Measurements from ENCODE around the gene XPO1. TPM values are rescaled to one million over a fixed set of nuclear protein-coding genes. Genes with fewer than 3 reads are reported as not detected.
"Not testable (repeated sequence)": the region's sequence is repeated elsewhere in the genome, so short reads cannot be mapped to it uniquely, and the experiment has no call there.

Gene XPO1
- total RNA-seq, 1 donor from 2014 or later, result 140 TPM

DNA sequence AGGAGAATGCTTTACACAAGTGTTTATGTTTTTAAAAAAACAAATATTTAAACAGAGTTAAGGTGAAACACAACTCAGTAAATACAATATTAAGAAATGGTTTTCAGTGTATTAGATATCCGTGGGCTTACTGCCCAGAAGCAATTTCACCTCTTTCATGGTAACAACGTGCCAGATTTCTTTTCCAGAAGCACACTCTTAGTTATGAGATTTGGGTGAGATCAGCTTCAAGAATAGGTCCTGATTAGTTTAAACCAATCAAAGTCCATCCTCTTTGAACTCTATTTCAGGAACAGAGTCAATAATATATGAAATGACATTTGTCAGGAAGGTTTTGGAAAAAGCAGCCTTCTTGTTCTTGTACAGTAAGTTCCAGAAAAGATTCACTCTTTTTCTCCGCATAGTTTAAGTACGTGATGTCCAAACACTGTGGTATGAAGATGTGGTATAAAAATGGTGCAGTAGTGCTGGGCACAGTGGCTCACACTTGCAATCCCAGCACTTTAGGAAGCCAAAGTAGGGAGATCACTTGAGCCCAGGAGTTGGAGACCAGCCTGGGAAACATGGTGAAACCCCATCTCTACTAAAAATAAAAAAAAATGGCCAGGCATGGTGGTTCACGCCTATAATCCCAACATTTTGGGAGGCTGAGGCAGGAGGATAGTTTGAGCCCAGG lies 81.9 kb downstream of the XPO1 start:
- no peak for DNase-seq (ENCODE audit: low read depth)
- Histone ChIP-seq H3K4me3 (ENCODE audit: low read depth, low read length) (no peak overlapping the region), H3K36me3 (ENCODE audit: control insufficient read depth, insufficient read depth, low read length) (no peaks in the 10 kb centered on the region), H3K27me3 (ENCODE audit: control insufficient read depth, insufficient read depth, low read length) (no peaks in the 10 kb centered on the region)
- TF ChIP-seq, protein P1, sequence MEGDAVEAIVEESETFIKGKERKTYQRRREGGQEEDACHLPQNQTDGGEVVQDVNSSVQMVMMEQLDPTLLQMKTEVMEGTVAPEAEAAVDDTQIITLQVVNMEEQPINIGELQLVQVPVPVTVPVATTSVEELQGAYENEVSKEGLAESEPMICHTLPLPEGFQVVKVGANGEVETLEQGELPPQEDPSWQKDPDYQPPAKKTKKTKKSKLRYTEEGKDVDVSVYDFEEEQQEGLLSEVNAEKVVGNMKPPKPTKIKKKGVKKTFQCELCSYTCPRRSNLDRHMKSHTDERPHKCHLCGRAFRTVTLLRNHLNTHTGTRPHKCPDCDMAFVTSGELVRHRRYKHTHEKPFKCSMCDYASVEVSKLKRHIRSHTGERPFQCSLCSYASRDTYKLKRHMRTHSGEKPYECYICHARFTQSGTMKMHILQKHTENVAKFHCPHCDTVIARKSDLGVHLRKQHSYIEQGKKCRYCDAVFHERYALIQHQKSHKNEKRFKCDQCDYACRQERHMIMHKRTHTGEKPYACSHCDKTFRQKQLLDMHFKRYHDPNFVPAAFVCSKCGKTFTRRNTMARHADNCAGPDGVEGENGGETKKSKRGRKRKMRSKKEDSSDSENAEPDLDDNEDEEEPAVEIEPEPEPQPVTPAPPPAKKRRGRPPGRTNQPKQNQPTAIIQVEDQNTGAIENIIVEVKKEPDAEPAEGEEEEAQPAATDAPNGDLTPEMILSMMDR (IDR thresholded peaks at IDR 0.05; ENCODE audit: insufficient read depth, low read length, severe bottlenecking), result no peak
- no peak for FAIRE-seq

DNA sequence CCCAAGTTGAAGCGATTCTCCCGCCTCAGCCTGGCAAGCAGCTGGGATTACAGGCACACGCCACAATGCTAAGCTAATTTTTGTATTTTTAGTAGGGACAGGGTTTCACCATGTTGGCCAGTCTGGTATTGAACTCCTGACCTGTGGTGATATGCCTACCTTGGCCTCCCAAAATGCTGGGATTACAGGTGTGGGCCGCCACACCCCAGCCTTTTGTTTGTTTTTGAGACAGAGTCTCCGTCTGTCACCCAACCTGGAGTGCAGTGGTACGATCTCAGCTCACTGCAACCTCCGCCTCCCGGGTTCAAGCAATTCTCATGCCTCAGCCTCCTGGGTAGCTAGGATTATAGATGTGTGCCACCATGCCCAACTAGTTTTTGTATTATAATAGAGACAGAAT lies 83.2 kb downstream of the XPO1 start:
- H3K36me3 ChIP-seq (ENCODE audit: control insufficient read depth, insufficient read depth, low read length); FAIRE-seq; H3K27me3 ChIP-seq (ENCODE audit: control insufficient read depth, insufficient read depth, low read length); H3K4me3 ChIP-seq (ENCODE audit: low read depth, low read length); DNase-seq (ENCODE audit: low read depth): not testable (repeated sequence)

DNA sequence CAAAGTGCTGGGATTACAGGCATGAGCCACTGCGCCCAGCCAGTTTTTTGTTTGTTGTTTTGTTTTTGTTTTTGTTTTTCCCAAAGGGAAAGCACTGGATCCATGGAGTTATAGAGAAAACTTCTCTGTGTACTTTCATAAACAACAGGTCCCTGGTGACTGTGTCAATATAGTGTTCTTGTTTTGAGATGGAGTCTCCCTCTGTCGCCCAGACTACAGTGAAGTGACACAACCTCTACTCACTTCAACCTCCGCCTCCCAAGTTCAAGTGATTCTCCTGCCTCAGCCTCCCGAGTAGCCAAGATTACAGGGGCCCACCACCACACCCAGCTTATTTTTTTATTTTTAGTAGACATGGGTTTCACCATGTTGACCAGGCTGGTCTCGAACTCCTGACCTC lies 83.8 kb downstream of the XPO1 start:
- Histone ChIP-seq H3K27me3 (ENCODE audit: control insufficient read depth, insufficient read depth, low read length) (no peaks in the 10 kb centered on the region), H3K36me3 (ENCODE audit: control insufficient read depth, insufficient read depth, low read length) (no peaks in the 10 kb centered on the region), H3K4me3 (ENCODE audit: low read depth, low read length) (no peak overlapping the region)
- FAIRE-seq (no peak), DNase-seq (ENCODE audit: low read depth) (no peak)
- TF ChIP-seq, protein P1 (IDR thresholded peaks at IDR 0.05; ENCODE audit: insufficient read depth, low read length, severe bottlenecking), result no peak

DNA sequence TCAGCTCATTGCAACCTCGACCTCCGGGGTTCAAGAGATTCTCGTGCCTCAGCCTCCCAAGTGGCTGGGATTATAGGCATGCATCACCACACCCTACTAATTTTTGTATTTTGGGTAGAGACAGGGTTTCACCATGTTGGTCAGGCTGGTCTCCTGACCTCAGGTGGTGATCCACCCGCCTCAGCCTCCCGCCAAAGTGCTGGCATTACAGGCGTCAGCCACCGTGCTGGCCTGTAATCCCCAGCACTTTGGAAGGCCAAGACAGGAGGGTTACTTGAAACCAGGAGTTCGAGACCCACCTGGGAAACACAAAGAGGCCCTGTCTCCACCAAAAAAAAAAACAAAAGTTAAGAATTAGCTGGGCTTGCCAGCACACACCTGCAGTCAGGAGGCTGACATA lies 85.8 kb downstream of the XPO1 start:
- no peaks in the 10 kb centered on the region for H3K27me3 ChIP-seq (ENCODE audit: control insufficient read depth, insufficient read depth, low read length)
- H3K36me3 ChIP-seq (ENCODE audit: control insufficient read depth, insufficient read depth, low read length), result no peaks in the 10 kb centered on the region
- DNase-seq (ENCODE audit: low read depth) (no peak), FAIRE-seq (no peak)
- TF ChIP-seq, protein P1 (IDR thresholded peaks at IDR 0.05; ENCODE audit: insufficient read depth, low read length, severe bottlenecking), result no peak
- no peak overlapping the region for H3K4me3 ChIP-seq (ENCODE audit: low read depth, low read length)

DNA sequence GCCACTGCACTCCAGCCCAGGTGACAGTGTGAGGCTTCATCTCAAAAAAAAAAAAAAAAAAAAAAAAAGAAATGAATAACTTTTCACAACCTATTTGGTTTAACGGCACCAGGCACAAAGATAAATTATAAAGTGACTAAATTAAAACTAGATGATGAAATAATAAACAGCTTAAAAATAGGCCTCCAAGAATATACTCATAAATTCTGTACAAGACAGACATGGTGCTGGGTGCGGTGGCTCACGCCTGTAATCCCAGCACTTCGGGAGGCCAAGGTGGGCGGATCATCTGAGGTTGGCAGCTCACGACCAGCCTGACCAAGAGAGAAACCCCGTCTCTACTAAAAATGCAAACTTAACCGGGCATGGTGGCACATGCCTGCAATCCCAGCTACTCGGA lies 87.0 kb downstream of the XPO1 start:
- no peak for DNase-seq (ENCODE audit: low read depth)
- Histone ChIP-seq H3K27me3 (ENCODE audit: control insufficient read depth, insufficient read depth, low read length) (no peaks in the 10 kb centered on the region), H3K36me3 (ENCODE audit: control insufficient read depth, insufficient read depth, low read length) (no peaks in the 10 kb centered on the region), H3K4me3 (ENCODE audit: low read depth, low read length) (no peak overlapping the region)
- FAIRE-seq, result no peak
- TF ChIP-seq, protein P1 (IDR thresholded peaks at IDR 0.05; ENCODE audit: insufficient read depth, low read length, severe bottlenecking), result no peak

DNA sequence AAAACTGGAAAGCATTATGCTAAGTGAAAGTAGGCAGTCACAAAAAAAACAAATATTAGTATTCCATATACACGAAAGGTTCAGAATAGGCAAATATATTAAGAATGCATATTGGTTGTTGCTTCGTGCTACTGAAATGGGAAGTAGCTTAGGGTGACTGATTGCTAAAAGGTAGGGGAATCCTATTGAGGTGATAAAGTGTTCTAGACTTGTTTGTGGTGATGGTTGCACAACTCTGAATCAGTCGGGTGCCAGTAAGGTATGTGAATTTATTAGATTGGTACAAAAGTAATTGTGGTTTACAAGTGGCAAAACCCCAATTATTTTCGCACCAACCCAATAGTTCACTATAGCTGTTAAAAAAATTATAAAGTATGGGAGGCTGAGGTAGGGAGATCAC lies 88.0 kb downstream of the XPO1 start:
- H3K27me3 ChIP-seq (ENCODE audit: control insufficient read depth, insufficient read depth, low read length), result no peaks in the 10 kb centered on the region
- H3K4me3 ChIP-seq (ENCODE audit: low read depth, low read length), result no peak overlapping the region
- TF ChIP-seq, protein P1 (IDR thresholded peaks at IDR 0.05; ENCODE audit: insufficient read depth, low read length, severe bottlenecking), result no peak
- no peaks in the 10 kb centered on the region for H3K36me3 ChIP-seq (ENCODE audit: control insufficient read depth, insufficient read depth, low read length)
- FAIRE-seq (no peak), DNase-seq (ENCODE audit: low read depth) (peak; percentile 69)

All from bronchial epithelial cell (primary cell).